T-helper 2 cell treated with Interferon-gamma antibody and Interleukin-4, amounts not matched to agents 100 ng/mL and 5 ng/mL, for 36 hours (primary cell): ENCODE results near the gene KIF7. TPM values are rescaled to one million over a fixed set of nuclear protein-coding genes. Genes with fewer than 3 reads are reported as not detected.

Source experiments
- intact Hi-C: fragments of 100-400 bp; cut with micrococcal nuclease; formaldehyde crosslinking; loops from one replicate; pipeline ENCODE4 v1.15.1; 2023
- total RNA-seq: library from RNA; stranded (reverse); gene quantifications from 2 replicates; pipeline ENCODE4 v1.2.3, GENCODE V29; 2022

The KIF7 gene
- total RNA-seq, 1 donor from 2014 or later: 0.84 TPM

GRCh38 chr15:89648106-89649012 lies 6.9 kb downstream of the KIF7 start:
- intact Hi-C loops: no loop called here

DNA sequence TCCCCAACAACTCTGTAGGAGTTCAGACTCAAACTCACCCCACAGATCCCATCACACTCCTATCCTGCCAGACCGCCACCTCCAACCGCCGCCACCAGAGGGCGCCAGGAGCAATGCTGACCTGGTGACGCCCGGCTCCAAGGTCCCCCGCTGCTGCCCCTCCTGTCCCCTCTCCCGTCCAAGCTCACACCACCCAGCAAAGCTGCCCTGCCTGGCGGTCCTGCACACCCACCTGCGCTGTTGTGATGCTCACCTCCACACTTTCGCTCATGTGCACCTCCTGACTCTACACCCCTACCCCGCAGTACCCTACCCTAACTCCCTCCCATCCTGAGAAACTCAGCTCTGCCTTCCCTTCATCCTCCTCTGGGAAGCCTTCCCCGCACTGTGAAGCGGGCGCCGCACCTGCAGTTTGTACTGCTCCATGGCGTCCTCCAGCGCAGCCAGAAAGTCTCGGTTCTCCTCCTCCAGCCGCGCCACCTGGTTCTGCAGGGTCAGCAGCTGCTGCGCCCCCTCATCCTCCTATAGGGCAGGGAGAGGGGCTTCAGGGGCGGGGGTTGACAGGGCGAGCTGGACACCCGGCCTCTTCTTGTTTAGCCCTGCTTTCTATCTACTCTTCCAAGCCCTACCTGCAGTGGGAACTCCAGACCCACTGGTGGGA lies 7.9 kb downstream of the KIF7 start:
- intact Hi-C loops: no loop called here

DNA sequence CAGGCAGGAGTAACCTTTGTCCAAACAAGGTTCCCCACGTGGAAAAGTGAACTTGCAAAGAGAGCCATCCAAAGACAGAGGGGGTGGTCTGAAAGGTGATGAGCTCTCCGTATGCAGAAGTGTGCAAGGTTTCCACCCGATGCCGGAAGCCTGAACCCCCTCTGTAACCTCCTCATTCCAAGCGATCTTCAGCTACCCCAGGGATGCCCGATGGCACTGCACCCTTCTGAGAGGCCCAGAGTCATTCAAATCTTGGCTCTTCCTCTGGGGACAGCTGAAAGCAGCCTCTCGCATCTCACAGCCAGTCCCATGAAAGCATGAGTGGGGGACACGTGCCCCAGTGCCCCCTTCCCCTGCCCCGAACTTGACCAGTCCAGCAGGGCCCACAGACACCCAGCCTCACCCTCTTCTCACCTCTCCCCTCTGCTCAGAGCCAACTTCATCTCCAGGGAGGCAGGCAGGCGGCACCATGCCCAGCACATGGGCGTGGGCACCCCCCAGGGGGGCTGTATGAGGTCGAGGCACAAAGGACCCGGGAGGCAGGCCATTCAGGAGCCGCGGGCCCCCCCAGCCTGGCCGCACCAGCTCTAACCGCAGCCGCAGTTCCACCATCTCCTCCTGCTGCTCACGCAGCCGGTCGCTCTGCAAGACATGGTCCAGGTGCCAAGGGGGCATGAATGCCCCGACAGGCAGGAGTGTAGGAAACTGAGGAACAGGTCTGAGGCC lies 8.7 kb downstream of the KIF7 start:
- intact Hi-C loops: no loop called here

GRCh38 chr15:89645680-89646079 lies 9.6 kb downstream of the KIF7 start:
- intact Hi-C loops: no loop called here

- intact Hi-C loops: no loop called here
Measured at GRCh38 chr15:89642106-89642505, 13.2 kb downstream of the KIF7 start.

DNA sequence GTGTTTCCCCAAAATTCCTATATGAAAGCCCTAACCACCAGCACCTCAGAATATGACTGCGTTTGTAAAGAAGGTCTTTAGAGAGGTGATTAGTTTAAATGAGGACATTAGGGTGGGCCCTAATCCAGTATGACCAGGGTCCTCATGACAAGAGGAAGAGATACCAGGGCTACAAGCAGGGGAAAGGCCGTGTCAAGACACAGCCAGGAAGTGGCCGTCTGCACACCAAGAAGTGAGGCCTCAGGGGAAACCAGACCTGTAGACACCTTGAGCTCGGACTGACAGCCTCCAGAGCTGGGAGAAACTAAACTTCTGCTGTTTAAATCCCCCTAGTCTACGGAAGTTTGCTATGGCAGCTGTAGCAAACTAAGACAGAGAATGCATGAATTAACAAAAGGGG lies 14.2 kb downstream of the KIF7 start:
- intact Hi-C loops: no loop called here

DNA sequence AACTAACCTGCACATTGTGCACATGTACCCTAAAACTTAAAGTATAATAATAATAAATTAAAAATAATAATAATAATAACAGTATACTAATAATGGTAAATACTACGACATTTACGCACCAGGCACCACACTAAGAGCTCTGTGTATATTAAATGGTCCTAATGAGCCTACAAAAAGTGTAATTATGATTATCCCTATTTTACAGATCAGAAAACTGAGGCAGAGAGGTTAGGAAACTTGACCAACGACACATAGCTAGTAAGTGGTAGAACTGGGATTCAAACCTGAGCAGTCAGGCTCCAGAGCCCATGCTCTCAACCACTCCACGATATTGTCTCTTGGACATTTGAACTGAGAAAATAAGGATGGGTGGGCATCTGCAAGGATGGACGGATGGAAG lies 15.0 kb downstream of the KIF7 start:
- intact Hi-C loops: no loop called here

GRCh38 chr15:89633585-89633984 lies 21.7 kb downstream of the KIF7 start:
- intact Hi-C loops: no loop called here

DNA sequence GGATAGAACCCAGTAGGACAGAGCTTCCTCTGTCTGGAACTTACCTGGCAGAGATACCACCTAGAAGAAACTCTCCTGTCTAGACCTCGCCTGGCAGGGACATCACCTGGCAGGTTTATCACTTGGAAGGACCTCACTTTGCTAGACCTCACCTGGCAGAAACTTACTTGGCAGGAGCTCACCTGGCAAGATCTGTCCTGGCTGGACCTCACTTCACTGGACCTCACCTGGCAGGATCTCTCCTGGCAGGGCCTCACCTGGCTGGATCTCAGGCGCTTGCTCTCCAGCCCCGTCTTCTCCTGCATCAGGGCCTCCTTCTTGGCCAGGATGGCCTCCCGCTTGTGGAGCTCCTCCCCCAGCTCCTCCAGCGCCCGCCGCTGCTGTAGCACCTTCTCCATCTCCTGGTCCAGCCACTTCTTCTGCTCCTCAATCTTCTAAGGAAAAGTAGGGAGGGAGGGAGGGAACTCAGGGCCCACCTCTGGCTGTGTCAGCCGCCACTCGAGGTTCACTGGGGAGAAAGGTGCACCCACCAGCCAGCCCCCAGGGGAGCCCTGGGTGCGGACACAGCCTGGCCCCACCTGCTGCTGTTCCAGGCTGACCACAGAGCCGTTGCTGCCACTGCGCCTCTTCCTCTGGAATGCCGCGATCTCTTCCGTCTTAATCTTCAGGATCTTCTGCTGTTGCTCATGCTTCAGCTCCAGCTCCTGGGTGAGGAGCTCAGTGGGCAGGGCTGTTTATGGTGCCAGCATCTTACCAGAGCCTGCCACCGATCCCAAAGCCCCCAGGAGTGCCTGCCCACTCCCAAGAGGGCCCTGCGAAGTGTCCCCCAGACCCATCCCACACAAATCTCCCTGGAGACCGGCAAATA lies 22.5 kb downstream of the KIF7 start:
- intact Hi-C loops: no loop called here

DNA sequence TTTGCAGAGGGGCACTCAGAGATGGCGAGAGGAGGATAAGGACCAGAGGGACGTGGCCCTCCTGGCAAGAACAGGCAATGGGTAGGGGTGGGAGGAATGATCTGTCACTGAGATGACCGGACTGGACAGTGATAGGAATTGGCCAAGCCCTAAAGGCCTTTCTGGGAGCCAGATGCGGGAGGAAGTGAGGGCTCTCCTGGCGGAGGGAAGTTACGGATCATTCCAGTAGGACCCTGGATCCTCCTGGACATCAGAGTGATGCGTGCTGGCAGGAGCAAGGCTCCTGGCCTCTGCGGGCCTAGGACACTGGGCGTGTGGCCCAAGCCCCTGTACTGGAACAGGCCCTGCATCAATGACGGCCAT lies 23.4 kb downstream of the KIF7 start:
- intact Hi-C loops: no loop called here

- intact Hi-C loops: no loop called here
Measured at GRCh38 chr15:89630974-89631901, 24.0 kb downstream of the KIF7 start.

- intact Hi-C loops: no loop called here
Measured at GRCh38 chr15:89630260-89630659, 25.0 kb downstream of the KIF7 start.

DNA sequence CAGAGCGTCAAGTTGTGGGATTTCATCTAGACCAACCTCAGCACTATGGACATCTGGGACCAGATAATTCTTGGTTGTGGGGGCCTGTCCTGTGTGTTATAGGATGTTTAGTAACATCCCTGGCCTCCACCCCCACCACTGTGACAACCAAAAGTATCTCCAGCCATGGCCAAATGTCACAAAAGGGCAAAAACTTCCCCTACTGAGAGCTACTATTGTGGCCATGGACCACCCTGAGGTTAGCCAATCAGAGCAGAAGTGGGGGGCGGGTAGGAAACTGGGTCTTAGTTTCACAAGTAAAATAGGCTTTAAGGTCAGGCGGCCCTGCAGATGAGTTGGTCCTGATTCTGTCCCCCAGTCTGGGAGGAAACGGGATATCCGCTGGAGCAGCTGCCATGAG lies 25.4 kb downstream of the KIF7 start:
- intact Hi-C loops: no loop called here

- intact Hi-C loops: no loop called here
Measured at GRCh38 chr15:89628806-89629715, 26.2 kb downstream of the KIF7 start.

- intact Hi-C loops: no loop called here
Measured at GRCh38 chr15:89628301-89628700, 27.0 kb downstream of the KIF7 start.

GRCh38 chr15:89627256-89627970 lies 27.9 kb downstream of the KIF7 start:
- intact Hi-C loops: no loop called here

DNA sequence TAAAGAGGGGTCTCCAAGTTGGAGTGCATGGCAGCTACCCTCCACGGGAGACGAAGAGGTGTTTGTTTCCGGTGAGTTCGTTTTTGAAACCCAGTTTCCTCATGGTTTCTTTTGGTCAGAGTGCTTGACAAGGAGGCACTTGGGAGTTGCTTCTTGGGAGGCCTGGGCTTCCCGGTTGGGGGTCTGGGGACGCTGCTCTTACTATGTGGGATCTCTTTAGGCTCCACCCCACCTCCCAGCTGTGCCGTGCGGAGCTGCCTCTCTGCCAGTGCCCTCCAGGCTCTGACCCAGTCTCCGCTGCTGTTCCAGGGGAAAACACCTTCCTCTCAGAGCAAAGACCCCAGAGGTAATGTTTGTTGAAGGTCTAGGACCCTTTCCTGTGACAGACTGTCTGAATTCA lies 29.6 kb downstream of the KIF7 start:
- intact Hi-C loops: no loop called here

GRCh38 chr15:89623165-89623564 lies 32.1 kb downstream of the KIF7 start:
- intact Hi-C loops: no loop called here
